ENCODE data around the gene MTREX. TPM values are rescaled to one million over a fixed set of nuclear protein-coding genes. Genes with fewer than 3 reads are reported as not detected.

MTREX gene
- total RNA-seq, 1 donor, result 73.8 TPM

GRCh38 chr5:55360190-55360589, 52.4 kb downstream of the MTREX start:
- no peak for TF ChIP-seq CTCF (IDR thresholded peaks at IDR 0.05; ENCODE audit: extremely low read depth, low read depth, low read length)
- H3K79me2 ChIP-seq (ENCODE audit: insufficient read depth, low read length), result no peaks in the 10 kb centered on the region
- H3K9me3 ChIP-seq (ENCODE audit: low read depth, low read length), result no peaks in the 10 kb centered on the region
- H3K27ac ChIP-seq (ENCODE audit: low read depth, low read length), result no peak overlapping the region
- no peak for DNase-seq (ENCODE audit: insufficient read length, low spot score, missing footprints)
- H3K4me1 ChIP-seq (ENCODE audit: insufficient read depth, low read length), result no peaks in the 10 kb centered on the region
- H2AFZ ChIP-seq (ENCODE audit: low read length), result no peak overlapping the region
- H4K20me1 ChIP-seq (ENCODE audit: insufficient read depth, low read length), result peaks cover 4% of the 10 kb centered on the region
- peaks cover 39% of the 10 kb centered on the region for H3K36me3 ChIP-seq (ENCODE audit: insufficient read depth, low read length)
- H3K27me3 ChIP-seq (ENCODE audit: insufficient read depth, low read length), result no peaks in the 10 kb centered on the region
- H3K4me2 ChIP-seq (ENCODE audit: insufficient read depth, low read length), result no peak overlapping the region
- H3K4me3 ChIP-seq (ENCODE audit: insufficient read depth, low read length), result no peak overlapping the region

GRCh38 chr5:55363856-55364255, 56.1 kb downstream of the MTREX start:
- Histone ChIP-seq H2AFZ (ENCODE audit: low read length) (no peak overlapping the region), H3K27ac (ENCODE audit: low read depth, low read length) (no peak overlapping the region), H3K9me3 (ENCODE audit: low read depth, low read length) (no peaks in the 10 kb centered on the region), H3K79me2 (ENCODE audit: insufficient read depth, low read length) (no peaks in the 10 kb centered on the region), H3K36me3 (ENCODE audit: insufficient read depth, low read length) (peaks cover 24% of the 10 kb centered on the region), H3K4me3 (ENCODE audit: insufficient read depth, low read length) (no peak overlapping the region), H3K4me1 (ENCODE audit: insufficient read depth, low read length) (no peaks in the 10 kb centered on the region), H3K4me2 (ENCODE audit: insufficient read depth, low read length) (no peak overlapping the region), H3K27me3 (ENCODE audit: insufficient read depth, low read length) (no peaks in the 10 kb centered on the region), H4K20me1 (ENCODE audit: insufficient read depth, low read length) (no peaks in the 10 kb centered on the region)
- DNase-seq (ENCODE audit: insufficient read length, low spot score, missing footprints), result no peak
- TF ChIP-seq CTCF (IDR thresholded peaks at IDR 0.05; ENCODE audit: extremely low read depth, low read depth, low read length), result no peak

- no peaks in the 10 kb centered on the region for H3K79me2 ChIP-seq (ENCODE audit: insufficient read depth, low read length)
- H2AFZ ChIP-seq (ENCODE audit: low read length), result no peak overlapping the region
- no peak overlapping the region for H3K4me2 ChIP-seq (ENCODE audit: insufficient read depth, low read length)
- no peaks in the 10 kb centered on the region for H4K20me1 ChIP-seq (ENCODE audit: insufficient read depth, low read length)
- no peaks in the 10 kb centered on the region for H3K9me3 ChIP-seq (ENCODE audit: low read depth, low read length)
- H3K27me3 ChIP-seq (ENCODE audit: insufficient read depth, low read length), result no peaks in the 10 kb centered on the region
- H3K4me1 ChIP-seq (ENCODE audit: insufficient read depth, low read length), result no peaks in the 10 kb centered on the region
- H3K4me3 ChIP-seq (ENCODE audit: insufficient read depth, low read length), result no peak overlapping the region
- peaks cover 17% of the 10 kb centered on the region for H3K36me3 ChIP-seq (ENCODE audit: insufficient read depth, low read length)
- no peak for TF ChIP-seq CTCF (IDR thresholded peaks at IDR 0.05; ENCODE audit: extremely low read depth, low read depth, low read length)
- no peak overlapping the region for H3K27ac ChIP-seq (ENCODE audit: low read depth, low read length)
- no peak for DNase-seq (ENCODE audit: insufficient read length, low spot score, missing footprints)
These were observed 56.8 kb downstream of the MTREX start for GRCh38 chr5:55364537-55365055.

- H3K4me2 ChIP-seq (ENCODE audit: insufficient read depth, low read length), result no peak overlapping the region
- no peaks in the 10 kb centered on the region for H3K79me2 ChIP-seq (ENCODE audit: insufficient read depth, low read length)
- H3K27me3 ChIP-seq (ENCODE audit: insufficient read depth, low read length), result no peaks in the 10 kb centered on the region
- peaks cover 12% of the 10 kb centered on the region for H3K36me3 ChIP-seq (ENCODE audit: insufficient read depth, low read length)
- H2AFZ ChIP-seq (ENCODE audit: low read length), result no peak overlapping the region
- H3K27ac ChIP-seq (ENCODE audit: low read depth, low read length), result no peak overlapping the region
- H3K4me3 ChIP-seq (ENCODE audit: insufficient read depth, low read length), result no peak overlapping the region
- no peaks in the 10 kb centered on the region for H3K4me1 ChIP-seq (ENCODE audit: insufficient read depth, low read length)
- no peak for TF ChIP-seq CTCF (IDR thresholded peaks at IDR 0.05; ENCODE audit: extremely low read depth, low read depth, low read length)
- no peaks in the 10 kb centered on the region for H3K9me3 ChIP-seq (ENCODE audit: low read depth, low read length)
- H4K20me1 ChIP-seq (ENCODE audit: insufficient read depth, low read length), result no peaks in the 10 kb centered on the region
- DNase-seq (ENCODE audit: insufficient read length, low spot score, missing footprints), result no peak
These were observed 62.6 kb downstream of the MTREX start for GRCh38 chr5:55370291-55370925.

Data from osteoblast (primary cell).